HL-60/S4 treated with phorbol 12-myristate 13-acetate at 8.2 ng/mL for 4 days and 3 days (cell line): ENCODE measurements around the gene PTPRA.

Source experiments
- in situ Hi-C: fragments of 300-500 bp; cut with MboI; formaldehyde crosslinking; loops from 2 replicates; pipeline ENCODE4 v1.15.0; 2022; ENCODE audit warnings: low sequenced_read_pairs

Gene PTPRA

GRCh38 chr20:3085571-3086072, 212.3 kb downstream of the PTPRA start:
- in situ Hi-C loops: no loop called here

GRCh38 chr20:3088031-3088430, 214.8 kb downstream of the PTPRA start:
- in situ Hi-C loops: no loop called here
